Stimulated activated CD4-positive, alpha-beta T cell treated with anti-CD3 and anti-CD28 coated beads, TNF-alpha, amount 100 ng/mL, for 24 hours (primary cell): ENCODE results near the gene GIN1.
"Not testable (repeated sequence)": the region's sequence is repeated elsewhere in the genome, so short reads cannot be mapped to it uniquely, and the experiment has no call there.

Experiments used
- DNase-seq, 3 experiments: peaks; one replicate each; pipeline ENCODE4 v3.0.0-alpha.2; 2020; ENCODE audit warnings: low read depth in 3 of 3

Gene GIN1

GRCh38 chr5:103119765-103120606 is at the start of gene GIN1, which contains the start of gene PPIP5K2:
Gene GIN1 (minus strand): TSS chr5:103120138. CDS start chr5:103108707, 11,431 bp downstream.
Gene PPIP5K2 (plus strand): TSS chr5:103120301. CDS start chr5:103129590, 9,289 bp downstream.
- peak; percentile 95 to 97 (median 96) for DNase-seq

GRCh38 chr5:103166706-103167105 is 46.8 kb upstream of the GIN1 start:
- no peak for DNase-seq

GRCh38 chr5:103151156-103151555 is 31.2 kb upstream of the GIN1 start:
- no peak for DNase-seq

GRCh38 chr5:103148213-103148612 is 28.3 kb upstream of the GIN1 start:
- no peak for DNase-seq

GRCh38 chr5:103145196-103145595 is 25.3 kb upstream of the GIN1 start:
- no peak for DNase-seq

- not testable (repeated sequence) for DNase-seq
Observed at GRCh38 chr5:103142132-103142531, 22.2 kb upstream of the GIN1 start.

- peak; percentile 54 to 78 (median 67) for DNase-seq
Observed at GRCh38 chr5:103139264-103139865, 19.4 kb upstream of the GIN1 start.

- no peak for DNase-seq
Observed at GRCh38 chr5:103138202-103138690, 18.3 kb upstream of the GIN1 start.

GRCh38 chr5:103135461-103135860 is 15.5 kb upstream of the GIN1 start:
- no peak for DNase-seq

GRCh38 chr5:103133231-103133630 is 13.3 kb upstream of the GIN1 start:
- no peak for DNase-seq

- no peak for DNase-seq
Observed at GRCh38 chr5:103132684-103133083, 12.7 kb upstream of the GIN1 start.

- no peak for DNase-seq
Observed at GRCh38 chr5:103128202-103128601, 8.3 kb upstream of the GIN1 start.

- DNase-seq = no peak
Observed at GRCh38 chr5:103127292-103127817, 7.4 kb upstream of the GIN1 start.

GRCh38 chr5:103126557-103126956 is 6.6 kb upstream of the GIN1 start:
- DNase-seq = no peak

GRCh38 chr5:103122242-103122641 is 2.3 kb upstream of the GIN1 start:
- DNase-seq = no peak

GRCh38 chr5:103120607-103121200 is 766 bp upstream of the GIN1 start:
- DNase-seq = no peak

GRCh38 chr5:103119070-103119764 is 721 bp downstream of the GIN1 start:
- no peak for DNase-seq

GRCh38 chr5:103117471-103117991 is 2.4 kb downstream of the GIN1 start:
- no peak for DNase-seq

GRCh38 chr5:103114440-103114839 is 5.5 kb downstream of the GIN1 start:
- DNase-seq = no peak

GRCh38 chr5:103112910-103113309 is 7.0 kb downstream of the GIN1 start:
- no peak for DNase-seq

GRCh38 chr5:103111468-103111867 is 8.5 kb downstream of the GIN1 start:
- DNase-seq = no peak
